H1 (cell line): ENCODE measurements around the gene RNF10. TPM values are rescaled to one million over a fixed set of nuclear protein-coding genes. Genes with fewer than 3 reads are reported as not detected.
A peak's percentile ranks its signal among the peaks of the same experiment; 100 is the strongest.

Source experiments
- CTCF ChIA-PET: fragments of 300-600 bp; sonication (Branson Sonifier 250); formaldehyde crosslinking; loops from one replicate; lab custom pipeline; 2021; ENCODE audit not compliant: partially characterized antibody; lab: Charles Lee
- POLR2A ChIA-PET: fragments of 300-600 bp; sonication (Branson Sonifier 250); formaldehyde crosslinking; loops from one replicate; lab custom pipeline; 2021; ENCODE audit warnings: inconsistent platforms; ENCODE audit not compliant: partially characterized antibody; lab: Charles Lee
- DNase-seq, 2 experiments: peaks; one replicate each; pipeline versions ENCODE4 v3.0.0 to v3.0.0-alpha.2; 2010 to 2022; ENCODE audit warnings: low spot score in 2 of 2, low read depth in 1 of 2, mixed read lengths in 1 of 2
- FAIRE-seq: peaks from 2 replicates; lab custom pipeline; 2011; peaks lifted over from hg19 to GRCh38; lab: Jason Lieb, UNC
- H2AFZ ChIP-seq: 2 replicates; pipeline ENCODE4 v1.8.1; 2012; ENCODE audit warnings: low read length, inconsistent platforms
- H2AK5ac ChIP-seq: 2 replicates; pipeline ENCODE4 v1.6.1; 2013; ENCODE audit warnings: low read depth, low read length
- H2BK120ac ChIP-seq: replicated peaks from 2 replicates; pipeline ENCODE3; 2013; ENCODE audit warnings: low read depth, low read length, inconsistent platforms
- H2BK12ac ChIP-seq: 2 replicates; pipeline ENCODE4 v1.6.1; 2013; ENCODE audit warnings: low read depth, low read length
- H2BK15ac ChIP-seq: 2 replicates; pipeline ENCODE4 v1.6.1; 2013; ENCODE audit warnings: low read length
- H2BK20ac ChIP-seq: 2 replicates; pipeline ENCODE4 v1.6.1; 2013; ENCODE audit warnings: low read length
- H2BK5ac ChIP-seq: 2 replicates; pipeline ENCODE4 v1.6.1; 2013; ENCODE audit warnings: low read depth, low read length
- H3K14ac ChIP-seq: 2 replicates; pipeline ENCODE4 v1.6.1; 2013; ENCODE audit warnings: inconsistent platforms; ENCODE audit not compliant: insufficient read length
- H3K18ac ChIP-seq: 2 replicates; pipeline ENCODE4 v1.6.1; 2013; ENCODE audit warnings: low read length; ENCODE audit errors: extremely low read depth
- H3K23ac ChIP-seq: 2 replicates; pipeline ENCODE4 v1.6.1; 2013; ENCODE audit warnings: inconsistent platforms; ENCODE audit not compliant: insufficient read length
- H3K23me2 ChIP-seq: 2 replicates; pipeline ENCODE4 v1.6.1; 2013; ENCODE audit warnings: low read depth, low read length
- H3K27ac ChIP-seq: 2 replicates; pipeline ENCODE4 v1.6.1; 2011; ENCODE audit warnings: low read depth, low read length, inconsistent platforms
- H3K27me3 ChIP-seq, 4 experiments: replicated peaks in 1 of 4; 1 replicate in 1 of 4; 2 replicates in 3 of 4; pipeline versions ENCODE4 v1.6.1 to v1.8.1; 2011 to 2013; ENCODE audit warnings: low read length in 3 of 4, mild to moderate bottlenecking in 3 of 4, inconsistent platforms in 2 of 4, mixed read lengths in 2 of 4, moderate library complexity in 1 of 4; ENCODE audit not compliant: control insufficient read depth in 3 of 4, insufficient read depth in 3 of 4; ENCODE audit errors: extremely low read depth in 1 of 4
- H3K36me3 ChIP-seq, 4 experiments: 2 replicates each; pipeline versions ENCODE4 v1.6.1 to v1.8.1; 2011 to 2013; ENCODE audit warnings: mild to moderate bottlenecking in 4 of 4, low read length in 3 of 4, moderate library complexity in 2 of 4, control low read depth in 1 of 4, inconsistent platforms in 1 of 4; ENCODE audit not compliant: insufficient read depth in 4 of 4, control insufficient read depth in 2 of 4
- H3K4ac ChIP-seq: replicated peaks from 2 replicates; pipeline ENCODE3; 2013; ENCODE audit warnings: low read length, low read depth, mixed read lengths, inconsistent platforms; ENCODE audit not compliant: insufficient read length
- H3K4me1 ChIP-seq, 4 experiments: replicated peaks in 1 of 4; 1 replicate in 1 of 4; 2 replicates in 3 of 4; pipeline versions ENCODE4 v1.6.1 to v1.8.1; 2011 to 2013; ENCODE audit warnings: low read length in 3 of 4, inconsistent platforms in 2 of 4, mixed read lengths in 1 of 4; ENCODE audit not compliant: insufficient read depth in 4 of 4, control insufficient read depth in 3 of 4
- H3K4me2 ChIP-seq, 2 experiments: 2 replicates each; pipeline versions ENCODE4 v1.6.1 to v1.8.1; 2011 to 2013; ENCODE audit warnings: low read depth in 2 of 2, low read length in 2 of 2, control low read depth in 1 of 2, inconsistent platforms in 1 of 2, mild to moderate bottlenecking in 1 of 2; ENCODE audit not compliant: insufficient read depth in 1 of 2
- H3K4me3 ChIP-seq, 4 experiments: fragments of 200-600, 300-600 bp in 1 of 4; sonication (generic), shearing (Covaris generic), sonication (Bioruptor Twin) in 1 of 4; 2 replicates each; pipeline versions ENCODE4 v1.5.1 to v1.8.1; 2011 to 2016; ENCODE audit warnings: low read length in 4 of 4, low read depth in 3 of 4, control low read depth in 2 of 4, inconsistent platforms in 2 of 4, mild to moderate bottlenecking in 2 of 4, mixed read lengths in 1 of 4, moderate library complexity in 1 of 4; ENCODE audit not compliant: insufficient read depth in 2 of 4; ENCODE audit errors: extremely low read depth in 1 of 4
- H3K56ac ChIP-seq: replicated peaks from 2 replicates; pipeline ENCODE3; 2013; ENCODE audit warnings: low read depth, mild to moderate bottlenecking, mixed read lengths, low read length, inconsistent platforms; ENCODE audit not compliant: insufficient read length
- H3K79me1 ChIP-seq: 2 replicates; pipeline ENCODE4 v1.6.1; 2013; ENCODE audit warnings: low read depth, low read length, control low read depth
- H3K79me2 ChIP-seq, 2 experiments: 2 replicates each; pipeline versions ENCODE4 v1.6.1 to v1.8.1; 2012 to 2013; ENCODE audit warnings: low read length in 2 of 2, mild to moderate bottlenecking in 2 of 2, inconsistent platforms in 1 of 2; ENCODE audit not compliant: insufficient read depth in 2 of 2, control insufficient read depth in 1 of 2
- H3K9ac ChIP-seq, 4 experiments: replicated peaks in 1 of 4; 1 replicate in 1 of 4; 2 replicates in 3 of 4; pipeline versions ENCODE4 v1.6.1 to v1.8.1; 2011 to 2013; ENCODE audit warnings: low read depth in 3 of 4, low read length in 3 of 4, control low read depth in 2 of 4, mild to moderate bottlenecking in 2 of 4, moderate library complexity in 2 of 4, inconsistent platforms in 1 of 4; ENCODE audit errors: extremely low read depth in 1 of 4
- H3K9me3 ChIP-seq, 2 experiments: 2 replicates each; pipeline versions ENCODE4 v1.6.1 to v1.8.1; 2012 to 2013; ENCODE audit warnings: mild to moderate bottlenecking in 2 of 2, moderate library complexity in 2 of 2, control low read depth in 1 of 2, inconsistent platforms in 1 of 2, low read depth in 1 of 2, low read length in 1 of 2, mixed read lengths in 1 of 2; ENCODE audit not compliant: insufficient read depth in 2 of 2
- H4K20me1 ChIP-seq, 2 experiments: replicated peaks in 1 of 2; 2 replicates each; pipeline versions ENCODE3 to v1.8.1; 2011 to 2013; ENCODE audit warnings: inconsistent platforms in 2 of 2, low read length in 2 of 2, mild to moderate bottlenecking in 1 of 2; ENCODE audit not compliant: insufficient read depth in 2 of 2, control insufficient read depth in 1 of 2
- H4K5ac ChIP-seq: 2 replicates; pipeline ENCODE4 v1.6.1; 2013; ENCODE audit warnings: low read length, low read depth, mixed read lengths, inconsistent platforms; ENCODE audit not compliant: insufficient read length
- H4K8ac ChIP-seq: 2 replicates; pipeline ENCODE4 v1.8.0; 2013; ENCODE audit warnings: mild to moderate bottlenecking, moderate library complexity, low read length, inconsistent platforms; ENCODE audit not compliant: insufficient read depth; ENCODE audit errors: extremely low read depth
- H4K91ac ChIP-seq: replicated peaks from 2 replicates; pipeline ENCODE3; 2013; ENCODE audit warnings: low read length, mixed read lengths, inconsistent platforms; ENCODE audit not compliant: insufficient read length
- JUN ChIP-seq: IDR thresholded peaks from 2 replicates; pipeline ENCODE4 v1.6.1; 2011; ENCODE audit warnings: low read depth, mild to moderate bottlenecking, improper control_type of control experiment, low read length
- POLR2AphosphoS5 ChIP-seq: IDR thresholded peaks from 2 replicates; pipeline ENCODE4 v1.6.1; 2011; ENCODE audit warnings: low read depth, low read length
- SIN3A ChIP-seq, 2 experiments: IDR thresholded peaks in 1 of 2; conservative IDR thresholded peaks in 1 of 2; 2 replicates each; pipeline ENCODE4 v1.6.1; 2011 to 2012; ENCODE audit warnings: low read length in 2 of 2, improper control_type of control experiment in 1 of 2, low read depth in 1 of 2, mild to moderate bottlenecking in 1 of 2
- TEAD4 ChIP-seq: IDR thresholded peaks from 2 replicates; pipeline ENCODE4 v1.6.1; 2012; ENCODE audit warnings: low read depth, low read length, inconsistent platforms, mixed read lengths
- WGBS, 2 experiments: shearing (Covaris generic) in 1 of 2; methylation state at CpG; one replicate each; pipeline versions ENCODE4 v1.1.6 to v1.1.7; 2013 to 2015; ENCODE audit warnings: low lambda C conversion rate in 2 of 2, mixed read lengths in 2 of 2, inconsistent platforms in 1 of 2, low coverage in 1 of 2, missing lambda C conversion rate in 1 of 2; ENCODE audit not compliant: insufficient replicate concordance in 2 of 2, insufficient coverage in 1 of 2, insufficient read length in 1 of 2; ENCODE audit errors: extremely low coverage in 1 of 2, missing lambda C conversion rate in 1 of 2; 5-methylcytosine and 5-hydroxymethylcytosine counted together
- polyA plus RNA-seq, 7 experiments: library from polyadenylated mRNA; depleted of rRNA in 3 of 7; stranded (reverse) in 5 of 7; unstranded in 2 of 7; fragments of >200 nt in 5 of 7; fragments of 200-250 nt in 2 of 7; gene quantifications; 1 replicate in 5 of 7; 2 replicates in 1 of 7; 4 replicates in 1 of 7; pipeline versions ENCODE4 v1.2.1 to v1.2.3, GENCODE V29; 2011 to 2013; ENCODE audit warnings: missing spikeins in 2 of 7, mixed read lengths in 2 of 7
- total RNA-seq: library from RNA; stranded (reverse); fragmentation: NEBNext Ultra II Directional; extraction: Animal tissue kit (Norgen Biotek cat#: 25700); gene quantifications from 2 replicates; pipeline ENCODE4 v1.2.1, GENCODE V29; 2021
- TF ChIP-seq, protein P1 (sequence below), 3 experiments: IDR thresholded peaks; 1 replicate in 2 of 3; 2 replicates in 1 of 3; pipeline versions ENCODE4 v1.5.1 to v1.6.1; 2011; ENCODE audit warnings: low read length in 3 of 3, mild to moderate bottlenecking in 3 of 3, inconsistent platforms in 2 of 3, low read depth in 1 of 3, moderate library complexity in 1 of 3; ENCODE audit not compliant: insufficient read depth in 1 of 3; ENCODE audit errors: control extremely low read depth in 1 of 3

The RNF10 gene
- total and polyA plus RNA-seq, 2 of the 8 experiments (the other 6 are each of a cell fraction or from before 2014, with no cell fraction given): 71.6 to 171 TPM

DNA sequence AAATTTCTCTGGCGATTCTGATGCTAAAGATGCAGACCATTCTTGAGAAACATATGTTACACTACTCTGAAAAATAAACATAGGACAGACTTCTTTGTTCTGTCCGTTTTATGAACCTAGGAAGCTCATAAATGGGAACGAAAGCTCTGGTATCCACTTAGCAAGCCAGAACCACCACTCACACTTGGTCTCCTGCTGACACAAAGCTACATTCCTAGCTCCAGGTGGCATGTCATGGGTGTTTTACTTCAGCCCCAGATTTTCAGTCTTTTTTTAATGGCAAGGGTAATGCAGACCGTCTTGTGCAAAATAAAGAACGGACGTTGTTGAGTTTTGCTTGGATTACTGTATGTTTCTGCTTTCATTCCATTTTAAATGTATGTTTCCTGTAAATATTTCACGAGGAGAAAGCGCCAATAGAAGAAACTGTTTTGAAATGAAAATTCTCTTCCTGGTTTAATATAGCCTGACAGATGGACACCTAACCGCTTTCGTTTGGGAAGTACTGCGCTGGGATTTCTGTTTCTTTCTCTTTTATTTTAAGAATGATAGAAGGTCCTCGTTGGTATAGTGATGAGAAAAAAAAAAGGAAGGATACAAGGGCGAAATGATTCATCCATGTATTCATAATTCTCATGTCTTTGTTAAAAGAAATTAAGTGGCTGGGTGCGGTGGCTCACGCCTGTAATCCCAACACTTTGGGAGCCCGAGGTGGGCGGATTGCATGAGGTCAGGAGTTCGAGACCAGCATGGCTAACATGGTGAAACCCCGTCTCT, 4.3 kb upstream of the RNF10 start:
- FAIRE-seq: no peak

More for the DNA sequence above, 4.3 kb upstream of the RNF10 start:
- Histone ChIP-seq H3K27ac (peak overlapping the region; percentile 96), H3K9ac (peak overlapping the region in 3 of 4 experiments; percentile 79 to 95 (median 92); a peak in 5 of 7 replicates), H3K23me2 (no peaks in the 10 kb centered on the region; the same call in 1 of the 2 replicates), H3K36me3 (no peaks in the 10 kb centered on the region), H3K79me2 (peaks cover under 1 to 5% of the 10 kb centered on the region in 2 experiments; a peak in 3 of 4 replicates), H2AK5ac (no peak overlapping the region; the same call in 1 of the 2 replicates), H3K14ac (no peak overlapping the region), H3K79me1 (no peaks in the 10 kb centered on the region; the same call in 1 of the 2 replicates), H3K23ac (no peak overlapping the region), H3K4ac (no peak overlapping the region), H4K91ac (peak overlapping the region; percentile 81), H3K18ac (no peak overlapping the region), H4K8ac (no peak overlapping the region), H2BK20ac (no peak overlapping the region), H2BK12ac (peak overlapping the region; percentile 88; the same call in 1 of the 2 replicates), H4K20me1 (no peaks in the 10 kb centered on the region), H3K4me2 (peak overlapping the region; percentile 75 to 95), H2BK5ac (peak overlapping the region; percentile 82; the same call in 1 of the 2 replicates), H2BK15ac (no peak overlapping the region), H4K5ac (peak overlapping the region; percentile 83), H3K27me3 (no peaks in the 10 kb centered on the region), H3K56ac (no peak overlapping the region), H2AFZ (0 out of 2 replicates have a peak overlapping the region, but pooled peaks have one; percentile 67), H3K9me3 (no peaks in the 10 kb centered on the region; a peak in 1 of 4 replicates), H3K4me1 (peaks cover 0 to 6% (median 2%) of the 10 kb centered on the region in 4 experiments; a peak in 3 of 7 replicates), H3K4me3 (peak overlapping the region; percentile 85 to 99 (median 90)), H2BK120ac (no peak overlapping the region)
- no peak for TF ChIP-seq JUN
- no peak for TF ChIP-seq POLR2AphosphoS5
- peak in 1 of 2 experiments; percentile 36; a peak in 1 of 4 replicates for TF ChIP-seq SIN3A (conservative IDR thresholded peaks at IDR 0.05 in 1 of 2, IDR thresholded peaks at IDR 0.05 in 1 of 2; ENCODE audit: low read depth in 1 of 2, low read length in 2 of 2)
- TF ChIP-seq, protein P1, sequence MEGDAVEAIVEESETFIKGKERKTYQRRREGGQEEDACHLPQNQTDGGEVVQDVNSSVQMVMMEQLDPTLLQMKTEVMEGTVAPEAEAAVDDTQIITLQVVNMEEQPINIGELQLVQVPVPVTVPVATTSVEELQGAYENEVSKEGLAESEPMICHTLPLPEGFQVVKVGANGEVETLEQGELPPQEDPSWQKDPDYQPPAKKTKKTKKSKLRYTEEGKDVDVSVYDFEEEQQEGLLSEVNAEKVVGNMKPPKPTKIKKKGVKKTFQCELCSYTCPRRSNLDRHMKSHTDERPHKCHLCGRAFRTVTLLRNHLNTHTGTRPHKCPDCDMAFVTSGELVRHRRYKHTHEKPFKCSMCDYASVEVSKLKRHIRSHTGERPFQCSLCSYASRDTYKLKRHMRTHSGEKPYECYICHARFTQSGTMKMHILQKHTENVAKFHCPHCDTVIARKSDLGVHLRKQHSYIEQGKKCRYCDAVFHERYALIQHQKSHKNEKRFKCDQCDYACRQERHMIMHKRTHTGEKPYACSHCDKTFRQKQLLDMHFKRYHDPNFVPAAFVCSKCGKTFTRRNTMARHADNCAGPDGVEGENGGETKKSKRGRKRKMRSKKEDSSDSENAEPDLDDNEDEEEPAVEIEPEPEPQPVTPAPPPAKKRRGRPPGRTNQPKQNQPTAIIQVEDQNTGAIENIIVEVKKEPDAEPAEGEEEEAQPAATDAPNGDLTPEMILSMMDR (IDR thresholded peaks at IDR 0.05; ENCODE audit: control extremely low read depth in 1 of 3, insufficient read depth in 1 of 3, low read depth in 1 of 3, low read length in 3 of 3): peak in 1 of 3 experiments; percentile 6; a peak in 1 of 4 replicates
- peak; percentile 88 for TF ChIP-seq TEAD4
- 72% methylated on average over 19 of the region's 19 CpGs; no CpG with 5 or more reads in 1 of the 2 experiments for WGBS, 2 experiments
- CTCF ChIA-PET: interaction anchor here (0.7 to 1.6 kb wide), 5 partner anchors 14 to 464 kb away, joined by 3 to 4 read pairs (median 3); no protein-coding TSS in a partner anchor
- POLR2A ChIA-PET: interaction anchor here (0.9 to 7.2 kb wide), 11 partner anchors 8 to 329 kb away, joined by 3 to 78 read pairs (median 4); partner anchors contain the start of genes DYNLL1, MLEC, RPLP0 and SRSF9
- no peak for DNase-seq
